Stimulated activated CD8-positive, alpha-beta memory T cell treated with anti-CD3 and anti-CD28 coated beads, Interleukin-12 subunit alpha, Interleukin-12 subunit beta, amount 100 ng/mL, for 4 hours (primary cell): ENCODE results near the gene SLITRK4.

Experiments used
- DNase-seq: peaks from one replicate; pipeline ENCODE4 v3.0.0-alpha.2; 2020; ENCODE audit warnings: low read depth

SLITRK4 gene

GRCh38 chrX:143635915-143636314 is at the start of gene SLITRK4:
TSS of gene SLITRK4 (minus strand) at chrX:143636101. CDS start at chrX:143631108, 4,993 bp downstream.
- DNase-seq: no peak

GRCh38 chrX:143683486-143683885 is 47.6 kb upstream of the SLITRK4 start:
- DNase-seq: no peak

GRCh38 chrX:143674926-143675325 is 39.0 kb upstream of the SLITRK4 start:
- DNase-seq: no peak

- DNase-seq: no peak
These were observed 33.5 kb upstream of the SLITRK4 start for GRCh38 chrX:143669395-143669794.

- DNase-seq: no peak
These were observed 28.4 kb upstream of the SLITRK4 start for GRCh38 chrX:143664302-143664701.

- no peak for DNase-seq
These were observed 27.9 kb upstream of the SLITRK4 start for GRCh38 chrX:143663755-143664154.

GRCh38 chrX:143661286-143661685 is 25.4 kb upstream of the SLITRK4 start:
- DNase-seq: no peak

- DNase-seq: no peak
These were observed 12.8 kb upstream of the SLITRK4 start for GRCh38 chrX:143648705-143649104.

- DNase-seq: no peak
These were observed 6.5 kb upstream of the SLITRK4 start for GRCh38 chrX:143642426-143642825.

GRCh38 chrX:143636831-143637230 is 930 bp upstream of the SLITRK4 start:
- no peak for DNase-seq

GRCh38 chrX:143634663-143635455 is 1.0 kb downstream of the SLITRK4 start:
- no peak for DNase-seq

- DNase-seq: no peak
These were observed 1.6 kb downstream of the SLITRK4 start for GRCh38 chrX:143634309-143634662.

GRCh38 chrX:143633461-143634308 is 2.2 kb downstream of the SLITRK4 start:
- no peak for DNase-seq

GRCh38 chrX:143632625-143633410 is 3.1 kb downstream of the SLITRK4 start:
- DNase-seq: no peak

GRCh38 chrX:143623657-143624056 is 12.2 kb downstream of the SLITRK4 start:
- DNase-seq: no peak

- no peak for DNase-seq
These were observed 14.6 kb downstream of the SLITRK4 start for GRCh38 chrX:143621276-143621675.

- DNase-seq: no peak
These were observed 20.1 kb downstream of the SLITRK4 start for GRCh38 chrX:143615851-143616250.

- DNase-seq: no peak
These were observed 34.1 kb downstream of the SLITRK4 start for GRCh38 chrX:143601809-143602208.

GRCh38 chrX:143581240-143581639 is 54.7 kb downstream of the SLITRK4 start:
- no peak for DNase-seq

GRCh38 chrX:143580266-143580665 is 55.6 kb downstream of the SLITRK4 start:
- no peak for DNase-seq
